Activated CD8-positive, alpha-beta memory T cell treated with anti-CD3 and anti-CD28 coated beads for 48 hours (primary cell): ENCODE data around the gene PYGB.

Source experiments
- DNase-seq, 3 experiments: peaks; one replicate each; pipeline ENCODE4 v3.0.0-alpha.2; 2020; ENCODE audit warnings: low read depth in 2 of 3, low spot score in 2 of 3

The PYGB gene

GRCh38 chr20:25247956-25248785 lies at the start of gene PYGB:
TSS of gene PYGB (plus strand) at chr20:25248085. CDS start at chr20:25248179, 94 bp downstream.
- peak; percentile 41 to 66 (median 55) for DNase-seq

DNA sequence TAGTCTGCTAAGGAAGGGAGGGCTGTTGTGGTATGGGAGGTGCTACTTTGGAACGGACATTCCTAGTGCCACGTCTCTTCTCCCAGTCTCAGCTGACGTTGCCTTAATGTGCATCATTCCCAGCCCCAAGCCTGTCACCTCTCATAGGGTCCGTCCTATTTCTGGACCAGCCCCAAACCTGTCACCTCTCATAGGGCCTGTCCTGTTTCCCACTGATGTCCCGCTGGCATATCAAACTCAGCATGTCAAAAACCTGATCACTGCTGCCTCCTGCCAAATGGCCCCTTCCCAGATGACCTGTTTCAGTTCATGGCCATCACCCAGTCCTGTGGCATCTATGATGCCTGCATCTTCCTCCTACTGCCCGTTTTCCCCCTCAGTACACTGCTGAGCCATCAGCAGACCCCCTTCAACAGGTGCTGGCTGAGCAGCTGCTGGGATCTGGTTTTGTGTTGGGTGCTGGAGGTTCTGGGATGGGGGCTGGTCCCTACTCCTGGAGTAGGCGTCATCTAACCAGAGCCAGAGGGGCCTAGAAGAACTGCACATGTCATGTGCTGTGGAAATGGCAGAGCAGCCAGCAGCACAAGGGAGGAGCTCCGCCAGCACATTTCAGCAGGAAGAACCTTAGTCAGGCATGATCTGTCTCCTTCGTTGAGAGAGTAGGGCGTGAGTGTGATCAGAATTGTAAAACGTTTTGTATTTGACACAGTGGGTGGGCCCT lies 49.1 kb upstream of the PYGB start:
- no peak for DNase-seq

GRCh38 chr20:25199473-25200260 lies 48.2 kb upstream of the PYGB start:
- DNase-seq = no peak

DNA sequence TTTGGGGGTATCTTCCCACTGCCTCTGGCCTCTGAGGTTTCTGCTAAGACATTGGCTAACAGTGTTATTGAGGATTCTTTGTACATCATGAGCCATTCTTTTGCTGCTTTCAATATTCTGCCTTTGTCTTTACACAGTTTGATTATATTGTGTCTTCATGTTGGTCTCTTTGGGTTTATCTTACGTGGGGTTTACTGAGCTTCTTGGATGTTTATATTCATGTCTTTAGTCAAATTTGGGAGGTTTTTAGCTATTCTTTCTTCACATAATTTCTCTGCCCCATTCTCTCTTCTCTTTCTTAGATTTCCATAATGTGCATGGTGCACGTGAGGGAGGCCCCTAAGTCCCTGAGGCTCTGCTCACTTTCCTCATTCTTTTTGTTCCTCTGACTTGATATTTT lies 44.8 kb upstream of the PYGB start:
- no peak for DNase-seq

- no peak for DNase-seq
These were observed 44.0 kb upstream of the PYGB start for GRCh38 chr20:25203871-25204320.

DNA sequence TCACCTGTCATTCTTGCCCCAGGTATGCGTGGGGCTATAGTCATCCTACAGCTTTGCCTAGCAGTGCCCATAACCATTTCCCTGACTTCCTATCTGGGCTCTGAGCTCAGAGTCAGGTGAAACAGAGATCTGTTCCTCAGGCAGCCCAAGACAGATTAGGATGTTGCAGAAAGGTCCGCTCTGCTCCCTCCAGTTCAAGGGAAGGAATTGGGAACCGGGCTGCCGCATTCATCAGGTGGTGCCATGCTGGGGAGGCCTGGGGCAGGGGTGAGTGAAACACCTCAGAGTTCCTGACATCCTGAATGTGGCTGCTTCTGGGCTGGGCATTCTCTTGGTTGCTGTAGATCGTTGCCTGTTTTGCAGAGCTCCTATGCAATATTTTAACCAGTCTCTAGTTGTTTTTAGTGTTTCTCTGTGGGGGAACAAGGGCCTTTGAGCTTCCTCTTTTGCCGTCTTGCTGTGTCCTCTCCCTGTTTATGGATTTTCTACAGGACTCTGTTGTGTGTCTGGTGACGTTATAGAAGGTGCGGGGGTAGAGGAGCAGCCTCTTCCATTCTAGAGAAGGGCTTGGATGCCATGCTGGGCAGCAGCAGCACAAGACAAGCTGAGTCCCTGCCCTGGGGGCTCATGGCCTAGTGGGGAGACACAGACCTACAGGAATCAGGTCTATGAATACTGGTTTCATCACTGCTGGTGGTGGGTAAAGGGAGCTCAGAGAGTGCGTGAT lies 43.2 kb upstream of the PYGB start:
- no peak for DNase-seq

GRCh38 chr20:25205277-25206062 lies 42.4 kb upstream of the PYGB start:
- DNase-seq = no peak

GRCh38 chr20:25206063-25206403 lies 41.9 kb upstream of the PYGB start:
- DNase-seq = no peak

DNA sequence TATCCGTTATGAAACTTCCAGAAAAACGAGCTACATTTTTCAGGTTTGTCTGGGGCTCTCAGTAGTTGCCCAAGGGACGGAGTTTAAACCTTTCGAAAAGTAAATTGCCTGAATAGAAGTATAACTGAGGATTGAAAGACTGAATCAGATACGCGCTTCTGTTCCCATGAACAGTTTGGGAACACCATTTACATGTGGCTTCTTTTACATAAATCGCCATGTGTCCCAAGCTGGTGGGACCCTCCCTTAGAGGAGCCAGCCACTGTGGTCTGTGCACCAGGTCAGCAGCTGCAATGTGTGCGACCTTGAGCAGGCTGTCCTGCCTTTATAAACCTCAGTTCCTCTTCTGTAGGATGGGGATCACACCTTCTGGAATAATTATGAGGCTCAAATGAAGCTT lies 41.3 kb upstream of the PYGB start:
- no peak for DNase-seq

GRCh38 chr20:25207149-25207959 lies 40.5 kb upstream of the PYGB start:
- DNase-seq = no peak

DNA sequence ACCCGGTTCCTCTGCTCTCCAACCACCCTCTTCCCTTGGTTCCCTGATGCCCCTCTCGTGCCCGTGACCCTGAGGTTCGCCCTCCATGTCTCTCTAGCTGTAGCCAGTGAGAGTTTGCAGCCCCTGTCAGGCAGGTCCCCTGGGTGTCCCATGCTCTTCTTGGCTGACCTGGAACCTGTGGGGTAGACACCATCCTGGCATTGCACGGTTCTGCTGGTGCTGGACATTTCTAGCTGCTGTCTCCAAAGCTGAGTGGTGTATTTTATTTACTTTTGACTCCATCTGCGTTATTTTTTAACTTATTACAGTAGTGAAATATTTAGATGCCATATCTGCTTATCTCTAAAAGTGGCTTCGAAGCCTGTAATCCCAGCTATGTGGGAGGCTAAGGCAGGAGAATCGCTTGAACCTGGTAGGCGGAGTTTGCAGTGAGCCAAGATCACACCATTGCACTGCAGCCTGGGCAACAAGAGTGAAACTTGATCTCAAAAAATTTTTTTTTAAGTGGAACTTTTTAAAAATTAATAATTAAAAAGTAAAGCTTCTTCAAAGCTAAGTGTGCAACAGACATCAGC lies 39.8 kb upstream of the PYGB start:
- no peak for DNase-seq

GRCh38 chr20:25209400-25209799 lies 38.5 kb upstream of the PYGB start:
- DNase-seq = no peak

- no peak for DNase-seq
These were observed 38.0 kb upstream of the PYGB start for GRCh38 chr20:25209911-25210310.

DNA sequence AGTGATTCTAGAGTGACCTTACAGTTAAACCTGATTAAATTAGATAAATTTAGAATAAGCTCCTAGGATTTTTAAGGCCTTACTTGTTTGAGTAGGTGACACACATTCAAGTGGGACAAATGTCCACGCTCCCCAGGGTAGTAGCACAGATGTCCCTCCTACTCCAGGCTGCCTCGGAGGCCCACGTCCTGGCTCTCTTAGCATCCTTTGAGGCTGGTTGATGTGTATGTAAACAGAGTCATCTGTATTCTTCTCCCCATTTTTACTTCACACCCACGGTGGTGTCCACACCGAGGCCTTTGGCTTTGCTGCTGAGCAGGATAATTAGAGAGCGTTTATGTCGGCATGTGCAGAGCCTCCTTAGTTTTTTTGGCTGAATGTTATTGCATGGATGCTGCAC lies 36.6 kb upstream of the PYGB start:
- no peak for DNase-seq

GRCh38 chr20:25212242-25212641 lies 35.6 kb upstream of the PYGB start:
- no peak for DNase-seq

DNA sequence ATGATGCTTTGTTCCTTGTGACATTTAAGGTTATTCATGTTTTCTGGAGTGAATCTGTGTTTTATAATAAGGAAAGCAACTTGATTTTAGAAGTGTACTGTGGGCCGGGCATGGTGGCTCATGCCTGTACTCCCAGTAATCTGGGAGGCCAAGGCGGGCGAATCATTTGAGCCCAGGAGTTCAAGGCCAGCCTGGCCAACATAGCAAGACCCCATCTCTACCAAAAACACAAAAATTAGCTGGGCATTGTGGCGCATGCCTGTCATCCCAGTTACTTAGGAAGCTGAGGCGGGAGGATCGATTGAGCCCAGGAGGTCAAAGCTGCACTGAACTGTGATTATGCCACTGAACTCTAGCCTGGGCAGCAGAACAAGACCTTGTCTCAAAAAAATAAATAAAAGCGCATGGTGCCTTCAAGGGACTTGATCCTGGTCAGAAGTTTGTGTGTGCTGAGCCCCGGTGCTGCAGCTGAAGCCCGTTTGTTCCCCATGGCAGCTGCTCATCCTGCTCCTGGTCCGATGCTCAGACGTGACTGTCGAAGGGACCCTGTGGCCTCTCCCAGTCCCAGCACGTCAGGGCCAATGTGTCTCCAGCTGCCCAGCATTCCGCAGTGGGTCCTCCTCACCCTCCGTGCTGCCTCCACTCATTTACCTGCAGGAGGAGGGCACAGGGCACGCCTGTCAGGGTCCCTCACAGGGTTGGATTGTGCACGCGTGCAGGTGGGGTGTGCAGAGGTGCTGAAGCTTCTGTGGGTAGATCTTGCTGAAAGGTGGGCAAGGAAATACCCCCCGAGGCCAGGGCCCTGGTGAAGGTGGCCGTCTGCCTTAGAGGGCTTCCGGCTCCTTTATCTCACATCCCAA lies 34.1 kb upstream of the PYGB start:
- no peak for DNase-seq

GRCh38 chr20:25214426-25214790 lies 33.5 kb upstream of the PYGB start:
- no peak for DNase-seq

- no peak for DNase-seq
These were observed 33.1 kb upstream of the PYGB start for GRCh38 chr20:25214819-25215218.
